SK-MEL-5 (cell line): Measurements from ENCODE around the gene BRINP1. TPM values are rescaled to one million over a fixed set of nuclear protein-coding genes. Genes with fewer than 3 reads are reported as not detected.

Experiments
- DNase-seq: peaks from one replicate; pipeline ENCODE4 v3.0.0-alpha.2; 2016; ENCODE audit warnings: low read depth, low spot score
- in situ Hi-C: cut with HindIII; loops from 2 replicates; pipeline ENCODE4 v1.10.0; 2016; ENCODE audit warnings: low sequenced_read_pairs, high pct_unique_total_duplicates, low pct_unique_long_range_greater_than_20kb
- polyA plus RNA-seq, 2 experiments: library from polyadenylated mRNA; depleted of rRNA; stranded (reverse); fragments of >200 nt; gene quantifications; 2 replicates each; pipeline ENCODE4 v1.2.3, GENCODE V29; 2015
- total RNA-seq: library from RNA; depleted of rRNA; stranded (reverse); fragments of >200 nt; shearing (Covaris generic); gene quantifications from 2 replicates; pipeline ENCODE4 v1.2.3, GENCODE V29; 2014; rRNA removed

BRINP1 gene
- 0.13 and 0.16 TPM in 2 replicates for total RNA-seq
- 0.27 TPM in 1 of 2 replicates, not detected in the other for polyA plus RNA-seq (2015; cell fraction: cytosol; rRNA removed)
- not detected in 2 replicates for polyA plus RNA-seq (2015; cell fraction: nucleus; rRNA removed)

GRCh38 chr9:119368681-119369581, at the start of gene BRINP1:
TSS of gene BRINP1 (minus strand) at chr9:119369435. CDS start at chr9:119313355, 56,080 bp downstream.
- no peak for DNase-seq
- in situ Hi-C loops, result no loop called here

GRCh38 chr9:119418721-119419120, 49.5 kb upstream of the BRINP1 start:
- DNase-seq, result no peak
- in situ Hi-C loops, result no loop called here

- in situ Hi-C loops, result no loop called here
These were observed 47.6 kb upstream of the BRINP1 start for GRCh38 chr9:119416793-119417192.

GRCh38 chr9:119412399-119412798, 43.2 kb upstream of the BRINP1 start:
- no peak for DNase-seq
- in situ Hi-C loops, result no loop called here

More at GRCh38 chr9:119416793-119417192, 47.6 kb upstream of the BRINP1 start:
- DNase-seq, result no peak

- in situ Hi-C loops, result no loop called here
- no peak for DNase-seq
These were observed 40.3 kb upstream of the BRINP1 start for GRCh38 chr9:119409552-119409951.

- DNase-seq, result no peak
- in situ Hi-C loops, result no loop called here
These were observed 31.4 kb upstream of the BRINP1 start for GRCh38 chr9:119400606-119401005.

- DNase-seq, result no peak
- in situ Hi-C loops, result no loop called here
These were observed 29.1 kb upstream of the BRINP1 start for GRCh38 chr9:119398350-119398749.

GRCh38 chr9:119391878-119392277, 22.6 kb upstream of the BRINP1 start:
- no peak for DNase-seq
- in situ Hi-C loops, result no loop called here

GRCh38 chr9:119375892-119376291, 6.7 kb upstream of the BRINP1 start:
- DNase-seq, result peak; percentile 67
- in situ Hi-C loops, result no loop called here

- in situ Hi-C loops, result no loop called here
- no peak for DNase-seq
These were observed 3.7 kb upstream of the BRINP1 start for GRCh38 chr9:119372951-119373350.

GRCh38 chr9:119370816-119371215, 1.6 kb upstream of the BRINP1 start:
- peak; percentile 23 for DNase-seq
- in situ Hi-C loops, result no loop called here

GRCh38 chr9:119369680-119370366, 588 bp upstream of the BRINP1 start:
- no peak for DNase-seq
- in situ Hi-C loops, result no loop called here

GRCh38 chr9:119368179-119368578, 1.1 kb downstream of the BRINP1 start:
- in situ Hi-C loops, result no loop called here

GRCh38 chr9:119367683-119368075, 1.6 kb downstream of the BRINP1 start:
- no peak for DNase-seq
- in situ Hi-C loops, result no loop called here

More at GRCh38 chr9:119368179-119368578, 1.1 kb downstream of the BRINP1 start:
- DNase-seq, result no peak

- in situ Hi-C loops, result no loop called here
These were observed 2.1 kb downstream of the BRINP1 start for GRCh38 chr9:119366909-119367682.

GRCh38 chr9:119365291-119366027, 3.8 kb downstream of the BRINP1 start:
- DNase-seq, result peak; percentile 73

More at GRCh38 chr9:119366909-119367682, 2.1 kb downstream of the BRINP1 start:
- no peak for DNase-seq

GRCh38 chr9:119360237-119360636, 9.0 kb downstream of the BRINP1 start:
- in situ Hi-C loops, result no loop called here

More at GRCh38 chr9:119365291-119366027, 3.8 kb downstream of the BRINP1 start:
- in situ Hi-C loops, result no loop called here

More at GRCh38 chr9:119360237-119360636, 9.0 kb downstream of the BRINP1 start:
- no peak for DNase-seq
